ENCODE results near the gene HOMER2.

- no peak for TF ChIP-seq GATA3 (IDR thresholded peaks at IDR 0.05; ENCODE audit: low read depth, low read length)
- TF ChIP-seq GATA2 (IDR thresholded peaks at IDR 0.05; ENCODE audit: low read depth, low read length) = no peak
Observed at GRCh38 chr15:82964890-82965289, 12.4 kb upstream of the HOMER2 start.
